Measurements from ENCODE around the gene TENT4A.
A peak's percentile ranks its signal among the peaks of the same experiment; 100 is the strongest.

The TENT4A gene

GRCh38 chr5:6775571-6775970 is 62.3 kb downstream of the TENT4A start:
- ATAC-seq, result no peak
- TF ChIP-seq BACH2 (CRISPR knock-in tag; IDR thresholded peaks at IDR 0.05; ENCODE audit: borderline replicate concordance) (no peak), CREB5 (CRISPR knock-in tag; IDR thresholded peaks at IDR 0.05; ENCODE audit: low read depth) (no peak), RARB (CRISPR knock-in tag; IDR thresholded peaks at IDR 0.05) (no peak), ZFP3 (CRISPR knock-in tag; IDR thresholded peaks at IDR 0.05) (no peak), ZC3H10 (CRISPR knock-in tag; IDR thresholded peaks at IDR 0.05) (no peak), CSRNP3 (CRISPR knock-in tag; IDR thresholded peaks at IDR 0.05) (no peak), TCF4 (CRISPR knock-in tag; IDR thresholded peaks at IDR 0.05; ENCODE audit: borderline replicate concordance) (no peak), CSDC2 (CRISPR knock-in tag; IDR thresholded peaks at IDR 0.05) (no peak), TOX (CRISPR knock-in tag; IDR thresholded peaks at IDR 0.05; ENCODE audit: borderline replicate concordance) (no peak), PPARA (CRISPR knock-in tag; IDR thresholded peaks at IDR 0.05; ENCODE audit: borderline replicate concordance) (no peak), OSR1 (CRISPR knock-in tag; IDR thresholded peaks at IDR 0.05) (no peak), ESRRG (CRISPR knock-in tag; IDR thresholded peaks at IDR 0.05) (no peak), ZNF8 (CRISPR knock-in tag; IDR thresholded peaks at IDR 0.05) (no peak), PATZ1 (CRISPR knock-in tag; IDR thresholded peaks at IDR 0.05; ENCODE audit: borderline replicate concordance) (no peak), POU6F1 (CRISPR knock-in tag; IDR thresholded peaks at IDR 0.05; ENCODE audit: borderline replicate concordance, low read depth) (no peak)

GRCh38 chr5:6780802-6781391 is 67.7 kb downstream of the TENT4A start:
- TF ChIP-seq TCF4 (CRISPR knock-in tag; IDR thresholded peaks at IDR 0.05; ENCODE audit: borderline replicate concordance), result no peak
- TF ChIP-seq ZNF8 (CRISPR knock-in tag; IDR thresholded peaks at IDR 0.05), result no peak
- TF ChIP-seq ZFP3 (CRISPR knock-in tag; IDR thresholded peaks at IDR 0.05), result no peak
- no peak for TF ChIP-seq POU6F1 (CRISPR knock-in tag; IDR thresholded peaks at IDR 0.05; ENCODE audit: borderline replicate concordance, low read depth)
- peak; percentile 65 for ATAC-seq

GRCh38 chr5:6781716-6782115 is 68.5 kb downstream of the TENT4A start:
- TF ChIP-seq ZNF8 (CRISPR knock-in tag; IDR thresholded peaks at IDR 0.05), result no peak
- TF ChIP-seq BACH2 (CRISPR knock-in tag; IDR thresholded peaks at IDR 0.05; ENCODE audit: borderline replicate concordance), result no peak
- TF ChIP-seq ISL1 (CRISPR knock-in tag; IDR thresholded peaks at IDR 0.05), result no peak
- no peak for TF ChIP-seq POU6F1 (CRISPR knock-in tag; IDR thresholded peaks at IDR 0.05; ENCODE audit: borderline replicate concordance, low read depth)
- no peak for TF ChIP-seq ZFP3 (CRISPR knock-in tag; IDR thresholded peaks at IDR 0.05)
- TF ChIP-seq CSDC2 (CRISPR knock-in tag; IDR thresholded peaks at IDR 0.05), result no peak
- no peak for TF ChIP-seq CSRNP3 (CRISPR knock-in tag; IDR thresholded peaks at IDR 0.05)
- TF ChIP-seq PATZ1 (CRISPR knock-in tag; IDR thresholded peaks at IDR 0.05; ENCODE audit: borderline replicate concordance), result no peak
- TF ChIP-seq ZC3H10 (CRISPR knock-in tag; IDR thresholded peaks at IDR 0.05), result no peak
- TF ChIP-seq ZNF565 (CRISPR knock-in tag; conservative IDR thresholded peaks at IDR 0.05; ENCODE audit: low read depth), result no peak
- TF ChIP-seq GLIS3 (CRISPR knock-in tag; IDR thresholded peaks at IDR 0.05), result no peak
- no peak for TF ChIP-seq CREB5 (CRISPR knock-in tag; IDR thresholded peaks at IDR 0.05; ENCODE audit: low read depth)
- ATAC-seq, result no peak
